GM19328 (cell line): Measurements from ENCODE around the gene MAX.
"Not testable (repeated sequence)": the region's sequence is repeated elsewhere in the genome, so short reads cannot be mapped to it uniquely, and the experiment has no call there.

Experiments used
- ATAC-seq: cut with Tn5 transposase; IDR thresholded peaks from one replicate; pipeline ENCODE4 v1.9.1; 2021; ENCODE audit warnings: mild to moderate bottlenecking, moderate library complexity; ENCODE audit not compliant: unreplicated experiment

Gene MAX

GRCh38 chr14:65040666-65041433 is 61.5 kb downstream of the MAX start:
- no peak for ATAC-seq

DNA sequence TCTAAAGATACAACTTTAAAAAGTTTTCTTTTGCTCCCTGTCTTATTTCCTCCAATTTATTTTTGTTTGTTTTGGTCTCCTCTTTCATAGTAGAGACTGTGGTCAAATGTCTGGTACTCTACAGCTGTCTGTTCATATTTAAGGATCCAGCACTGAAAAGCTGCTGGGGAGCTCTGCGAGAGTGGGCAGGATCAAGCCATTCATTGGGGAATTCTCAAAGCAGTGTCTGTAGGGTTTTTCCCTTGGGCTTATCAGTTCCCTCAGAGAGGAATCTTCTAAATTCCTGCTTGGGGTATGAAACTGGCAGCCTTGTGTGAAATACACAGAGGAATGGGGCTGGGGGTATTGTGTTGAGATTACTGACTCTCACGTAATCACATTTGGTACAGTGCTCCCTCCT is 63.4 kb downstream of the MAX start:
- ATAC-seq, result no peak

DNA sequence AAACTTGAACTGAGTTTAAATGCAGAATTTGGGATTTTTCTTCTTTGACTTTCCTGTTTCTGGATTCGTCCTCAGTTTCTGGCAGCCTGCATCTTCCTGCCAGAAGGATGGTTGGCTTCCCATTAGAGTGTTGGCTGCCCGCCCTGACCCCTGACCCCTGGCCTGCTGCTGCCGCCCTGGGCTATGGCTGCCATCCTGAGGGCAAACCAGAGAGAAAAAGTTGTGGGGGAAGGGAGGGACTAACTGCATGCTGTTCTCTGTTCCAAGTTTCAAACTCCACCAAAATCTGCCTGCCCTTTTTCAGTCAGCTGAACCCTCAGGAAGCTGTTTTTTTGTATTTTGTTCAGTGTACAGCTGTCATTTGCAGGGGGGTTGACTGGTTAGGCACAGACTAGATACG is 67.3 kb downstream of the MAX start:
- no peak for ATAC-seq

DNA sequence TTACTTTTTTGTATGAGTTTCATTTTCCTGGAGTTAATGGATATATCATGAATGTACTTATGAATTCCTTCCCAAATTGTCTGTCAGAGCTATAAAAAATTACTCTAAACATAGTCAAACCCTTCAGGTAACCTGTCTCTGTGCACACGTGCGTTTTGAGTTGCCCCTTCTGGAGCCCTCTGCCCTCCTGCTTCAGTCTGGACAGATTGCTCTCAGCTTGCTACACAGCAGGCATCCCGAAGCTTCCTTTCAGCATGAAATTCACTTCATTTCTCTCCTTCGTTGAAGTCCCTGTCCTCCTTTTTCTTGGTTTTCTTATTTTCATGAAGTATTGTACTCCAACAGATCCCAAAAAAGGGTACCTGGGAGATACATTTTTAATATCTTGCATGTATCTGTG is 68.3 kb downstream of the MAX start:
- no peak for ATAC-seq

GRCh38 chr14:65033181-65033580 is 69.1 kb downstream of the MAX start:
- no peak for ATAC-seq

DNA sequence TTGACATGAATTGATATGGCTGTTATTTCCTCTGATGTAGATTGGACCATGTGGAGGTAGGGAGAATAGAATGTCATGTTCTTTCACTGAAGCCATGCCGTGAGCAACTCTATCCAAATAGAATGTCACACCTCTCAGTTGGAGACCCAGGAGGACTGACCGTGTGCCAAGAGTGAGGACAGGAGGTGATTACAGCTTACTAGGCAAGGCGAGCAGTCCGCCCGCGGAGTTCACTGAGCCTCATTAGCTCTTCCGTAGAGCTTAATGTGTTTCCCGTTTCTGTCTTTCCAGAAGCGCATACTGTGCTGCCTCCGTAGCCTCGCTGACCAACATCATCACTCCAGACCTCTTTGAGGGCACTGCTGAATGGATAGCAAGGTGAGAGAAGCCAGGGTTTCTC is 70.0 kb downstream of the MAX start:
- ATAC-seq, result no peak

GRCh38 chr14:65031321-65031720 is 71.0 kb downstream of the MAX start:
- ATAC-seq, result not testable (repeated sequence)

GRCh38 chr14:65028937-65029336 is 73.4 kb downstream of the MAX start:
- ATAC-seq, result no peak

- ATAC-seq, result no peak
Observed at GRCh38 chr14:65027127-65027799, 75.1 kb downstream of the MAX start.

GRCh38 chr14:65026526-65026925 is 75.8 kb downstream of the MAX start:
- ATAC-seq, result no peak

GRCh38 chr14:65025818-65026217 is 76.5 kb downstream of the MAX start:
- no peak for ATAC-seq
